Jurkat, Clone E6-1 (cell line): Measurements from ENCODE around the gene FXR2.
A peak's percentile ranks its signal among the peaks of the same experiment; 100 is the strongest.
"Not testable (repeated sequence)": the region's sequence is repeated elsewhere in the genome, so short reads cannot be mapped to it uniquely, and the experiment has no call there.

Source experiments
- DNase-seq: peaks from one replicate; pipeline ENCODE4 v3.0.0-alpha.2; 2011; ENCODE audit warnings: low read depth, low spot score
- H3K4me3 ChIP-seq: 2 replicates; pipeline ENCODE4 v1.5.1; 2011; ENCODE audit warnings: mild to moderate bottlenecking, low read length, control low read depth, moderate library complexity

Gene FXR2

DNA sequence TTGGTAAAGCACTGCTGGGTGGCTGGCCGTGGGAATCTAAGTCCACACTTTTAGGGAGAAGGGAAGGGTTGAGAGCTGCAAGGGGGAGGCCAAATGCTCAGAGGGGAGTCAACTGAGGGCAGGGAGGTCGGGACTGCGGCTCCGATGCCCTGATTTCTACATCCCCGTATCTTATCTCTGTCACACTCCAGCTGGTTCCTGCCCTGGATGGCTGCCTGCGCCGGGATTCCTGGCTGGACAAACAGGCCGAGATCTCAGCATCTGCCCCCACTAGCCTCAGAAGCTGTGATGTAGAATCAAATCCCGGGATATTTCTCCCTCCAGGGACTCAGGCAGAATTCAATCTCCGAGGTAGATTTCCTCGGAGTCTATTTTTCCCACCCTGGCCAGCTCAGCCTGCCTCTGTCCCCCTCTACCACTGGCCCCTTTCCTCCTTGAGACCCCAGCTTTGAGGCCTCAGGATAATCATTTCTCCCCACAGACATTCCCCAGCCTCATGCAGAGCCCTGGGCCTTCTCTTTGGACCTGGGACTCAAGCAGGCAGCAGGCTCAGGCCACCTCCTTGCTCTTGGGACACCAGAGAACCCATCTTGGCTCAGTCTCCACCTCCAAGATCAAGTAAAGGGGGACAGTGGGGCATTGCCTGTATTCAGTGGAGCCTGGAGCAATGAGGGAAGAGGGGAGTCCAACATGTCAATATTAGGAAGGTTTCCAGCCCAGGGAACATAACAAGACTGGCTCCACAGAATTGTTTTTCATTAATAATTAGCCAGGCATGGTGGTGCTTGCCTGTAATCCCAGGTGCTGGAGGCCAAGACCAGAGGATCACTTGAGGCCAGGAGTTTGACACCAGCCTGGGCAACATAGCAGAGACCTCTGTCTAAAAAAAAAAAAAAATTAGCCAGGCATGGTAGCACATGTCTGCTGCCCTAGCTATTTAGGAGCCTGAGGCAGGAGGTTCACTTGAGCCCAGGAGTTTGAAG lies 17.0 kb upstream of the FXR2 start:
- DNase-seq, result no peak
- H3K4me3 ChIP-seq, result no peak overlapping the region

DNA sequence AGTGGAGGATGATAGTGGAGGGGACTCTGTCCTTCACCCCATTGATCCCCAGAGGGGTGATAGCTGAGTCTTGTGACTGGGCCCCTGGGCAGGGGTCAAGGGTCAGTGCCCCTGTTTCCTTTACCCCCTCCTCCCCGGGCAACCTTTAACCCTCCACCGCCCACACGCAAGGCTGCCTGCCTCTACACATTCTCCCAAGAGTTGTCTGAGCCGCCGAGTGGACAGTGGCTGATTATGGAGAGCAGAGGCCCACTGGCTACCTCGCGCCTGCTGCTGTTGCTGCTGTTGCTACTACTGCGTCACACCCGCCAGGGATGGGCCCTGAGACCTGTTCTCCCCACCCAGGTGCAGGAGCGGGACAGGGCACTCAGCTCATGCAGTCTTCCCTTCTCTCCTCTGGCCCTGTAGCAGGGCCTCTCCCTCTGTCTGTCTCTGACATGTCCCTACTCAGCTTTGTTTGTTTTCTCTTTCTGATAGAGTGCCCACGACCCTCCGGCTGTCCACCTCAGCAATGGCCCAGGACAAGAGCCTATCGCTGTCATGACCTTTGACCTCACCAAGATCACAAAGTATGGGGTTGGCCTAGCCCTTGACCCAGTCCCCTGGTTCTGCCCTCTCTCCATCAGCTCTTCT lies 15.4 kb upstream of the FXR2 start, which contains the start of gene SHBG:
TSS of gene SHBG (plus strand) at position 197 of the 633 bp plus-strand sequence. CDS start at position 235, 38 bp downstream.
- DNase-seq, result no peak
- H3K4me3 ChIP-seq, result no peak within 1 kb of the TSS

DNA sequence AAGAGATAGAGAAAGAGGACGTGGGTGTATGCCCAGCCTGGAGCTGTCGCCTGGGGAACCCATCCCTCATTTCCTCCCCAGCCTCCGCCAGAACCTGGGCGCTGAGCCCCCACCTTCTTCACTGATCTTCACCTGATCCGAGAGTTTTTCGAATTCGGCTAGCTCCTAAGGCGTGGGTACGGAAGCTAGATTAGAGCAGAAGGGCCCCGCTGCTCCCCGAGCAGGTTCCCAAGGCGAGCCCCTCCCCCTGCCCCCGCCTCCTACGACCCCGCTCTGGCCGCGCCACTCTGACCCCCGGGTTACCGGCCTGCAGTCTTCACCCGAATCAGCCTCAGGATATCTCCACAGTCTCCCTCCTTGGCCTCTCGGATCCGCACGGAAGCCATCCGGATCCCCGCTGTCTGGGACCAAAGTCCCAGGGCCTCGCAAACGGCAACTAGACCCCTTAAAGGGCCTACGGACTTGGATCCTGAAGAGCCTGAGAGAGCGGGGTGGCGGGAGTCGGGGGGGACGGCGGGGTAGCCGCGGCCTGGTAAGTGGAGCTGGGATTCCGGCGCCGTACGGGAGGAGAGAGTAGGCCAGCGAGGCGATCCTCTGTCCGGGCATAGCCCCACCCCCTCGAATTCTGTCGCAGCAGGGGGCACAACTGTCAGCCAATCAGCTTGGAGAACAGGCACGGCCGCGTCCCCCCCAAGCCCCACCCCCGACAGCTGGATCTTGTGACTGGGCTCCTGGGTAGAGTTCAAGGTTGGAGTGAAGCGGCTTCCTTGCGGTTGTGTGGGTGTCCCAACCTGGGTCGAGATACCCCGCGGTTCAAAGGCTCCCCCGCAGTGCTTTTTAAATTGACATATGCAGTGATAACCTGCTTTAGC lies 12.8 kb upstream of the FXR2 start, which contains the start of gene SAT2:
TSS of gene SAT2 (minus strand) at position 572 of the 872 bp plus-strand sequence. CDS start at position 386, 186 bp downstream.
- peak; percentile 86 for DNase-seq
- peak within 1 kb of the TSS; percentile 63 for H3K4me3 ChIP-seq

DNA sequence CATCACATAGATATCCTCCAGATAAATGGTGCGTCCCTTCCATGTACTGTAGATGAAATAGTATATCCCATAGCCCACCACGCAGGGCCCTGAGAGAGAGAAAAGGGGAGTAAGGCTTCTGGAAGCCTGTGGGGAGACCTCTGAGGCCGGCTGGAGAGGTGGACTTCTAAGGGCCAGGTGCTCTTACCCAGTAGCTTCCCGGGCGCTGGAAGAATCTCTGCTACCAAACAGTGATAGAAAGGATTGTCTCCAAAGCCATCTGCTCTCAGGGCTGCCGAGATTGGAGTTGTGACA lies 12.2 kb upstream of the FXR2 start:
- no peak for DNase-seq
- peak overlapping the region; percentile 63 for H3K4me3 ChIP-seq

DNA sequence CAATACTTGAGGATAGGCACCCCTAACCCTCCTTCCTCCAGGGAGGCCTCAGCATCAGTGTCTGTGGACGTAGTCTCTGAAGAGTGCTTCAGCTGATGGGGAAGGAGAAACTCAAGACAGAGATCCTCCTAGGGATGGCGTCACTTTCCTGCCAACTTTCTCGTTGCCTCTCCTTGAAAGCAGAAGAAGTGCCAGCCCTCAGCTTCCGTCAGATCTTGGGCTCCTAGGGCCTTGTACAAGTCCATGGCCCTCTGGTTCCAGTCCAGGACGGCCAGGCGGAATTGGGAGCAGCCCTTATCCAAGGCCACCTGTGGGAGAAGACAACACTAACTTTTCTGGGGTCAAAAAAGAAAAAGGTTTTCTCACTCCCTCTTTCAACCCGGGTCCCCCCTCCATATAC lies 11.6 kb upstream of the FXR2 start:
- no peak overlapping the region for H3K4me3 ChIP-seq
- DNase-seq, result no peak

DNA sequence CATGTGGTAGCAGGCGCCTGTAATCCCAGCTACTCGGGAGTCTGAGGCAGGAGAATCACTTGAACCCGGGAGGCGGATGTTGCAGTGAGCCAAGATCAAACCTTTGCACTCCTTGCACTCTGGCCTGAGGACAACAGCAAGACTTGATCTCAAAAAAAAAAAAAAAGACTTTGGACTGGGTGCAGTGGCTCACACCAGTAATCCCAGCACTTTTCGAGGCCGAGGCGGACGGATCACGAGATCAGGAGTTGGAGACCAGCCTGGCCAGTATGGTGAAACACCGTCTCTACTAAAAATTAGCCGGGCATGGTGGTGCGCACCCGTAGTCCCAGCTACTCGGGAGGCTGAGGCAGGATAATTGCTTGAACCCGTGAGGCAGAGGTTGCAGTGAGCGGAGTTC lies 11.1 kb upstream of the FXR2 start:
- DNase-seq, H3K4me3 ChIP-seq: not testable (repeated sequence)

DNA sequence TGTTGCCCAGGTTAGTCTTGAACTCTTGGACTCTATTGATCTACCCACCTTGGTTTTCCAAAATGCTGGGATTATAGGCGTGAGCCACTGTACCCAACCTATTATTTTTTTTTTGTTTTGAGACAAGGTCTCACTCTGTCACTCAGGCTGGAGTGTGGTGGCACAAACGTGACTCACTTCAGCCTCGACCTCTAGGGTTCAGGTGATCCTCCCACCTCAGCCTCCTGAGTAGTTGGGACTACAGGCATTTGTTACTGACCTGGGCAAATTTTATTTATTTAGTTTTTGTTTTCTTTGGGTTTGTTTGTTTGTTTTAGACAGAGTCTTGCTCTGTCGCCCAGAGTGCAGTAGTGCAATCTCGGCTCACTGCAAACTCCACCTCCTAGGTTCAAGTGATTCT lies 9.0 kb upstream of the FXR2 start:
- no peak for DNase-seq
- no peak overlapping the region for H3K4me3 ChIP-seq

DNA sequence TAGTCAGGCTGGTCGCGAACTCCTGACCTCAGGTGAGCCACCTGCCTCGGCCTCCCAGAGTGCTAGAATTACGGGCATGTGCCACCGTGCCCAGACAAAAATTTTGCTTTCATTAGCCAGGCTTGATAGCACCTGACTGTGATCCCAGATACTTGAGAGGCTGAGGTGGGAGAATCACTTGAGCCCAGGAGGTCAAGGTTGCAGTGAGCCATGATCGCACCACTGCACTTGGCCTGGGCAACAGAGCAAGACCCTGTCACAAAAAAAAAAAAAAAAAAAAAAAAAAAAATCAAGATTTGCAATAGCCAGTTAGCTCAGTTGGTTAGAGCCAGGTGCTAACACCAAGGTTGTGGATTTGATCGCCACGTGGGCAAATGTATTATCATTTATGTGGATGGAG lies 6.1 kb upstream of the FXR2 start:
- no peak for DNase-seq
- H3K4me3 ChIP-seq, result no peak overlapping the region

DNA sequence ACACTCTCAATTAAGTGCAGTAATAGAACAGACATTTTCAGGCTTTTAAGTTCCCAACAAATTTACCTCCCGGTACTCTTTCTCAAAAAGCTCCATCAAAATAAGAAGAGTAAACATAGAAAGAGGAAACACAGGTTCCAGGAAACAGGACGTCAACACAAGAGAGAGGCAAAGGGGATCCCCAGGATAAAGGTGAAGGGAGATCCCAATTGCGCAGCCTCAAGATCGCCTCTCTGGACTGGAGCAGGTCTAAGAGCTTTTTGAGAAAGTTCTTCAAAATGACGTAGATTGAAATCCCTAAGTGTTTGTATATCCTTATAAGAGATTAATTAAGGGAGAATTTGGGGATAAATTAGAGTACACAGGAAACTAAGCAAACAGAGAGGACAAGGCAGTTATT lies 3.9 kb upstream of the FXR2 start:
- no peak for DNase-seq
- H3K4me3 ChIP-seq, result no peak overlapping the region

DNA sequence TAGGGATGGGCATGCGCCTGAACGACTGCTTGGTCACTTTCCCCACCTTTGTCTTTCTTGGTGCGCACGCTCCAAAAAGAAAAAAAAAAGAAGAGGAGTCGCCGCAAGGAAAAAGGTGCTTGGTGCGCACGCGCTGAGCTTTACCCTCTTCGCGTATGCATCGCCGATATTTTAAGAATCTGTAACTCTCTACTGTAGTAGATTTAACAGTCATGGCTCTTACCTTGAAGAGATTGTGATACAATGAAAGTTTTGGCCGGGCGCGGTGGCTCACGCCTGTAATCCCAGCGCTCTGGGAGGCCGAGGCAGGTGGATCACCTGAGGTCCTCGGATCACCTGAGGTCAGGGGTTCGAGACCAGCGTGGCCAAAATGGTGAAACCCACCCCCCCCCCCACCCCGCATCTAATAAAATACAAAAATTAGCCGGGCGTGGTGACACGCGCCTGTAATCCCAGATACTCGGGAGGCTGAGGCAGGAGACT lies 609 bp upstream of the FXR2 start:
- peak overlapping the region; percentile 61 for H3K4me3 ChIP-seq
- DNase-seq, result no peak

DNA sequence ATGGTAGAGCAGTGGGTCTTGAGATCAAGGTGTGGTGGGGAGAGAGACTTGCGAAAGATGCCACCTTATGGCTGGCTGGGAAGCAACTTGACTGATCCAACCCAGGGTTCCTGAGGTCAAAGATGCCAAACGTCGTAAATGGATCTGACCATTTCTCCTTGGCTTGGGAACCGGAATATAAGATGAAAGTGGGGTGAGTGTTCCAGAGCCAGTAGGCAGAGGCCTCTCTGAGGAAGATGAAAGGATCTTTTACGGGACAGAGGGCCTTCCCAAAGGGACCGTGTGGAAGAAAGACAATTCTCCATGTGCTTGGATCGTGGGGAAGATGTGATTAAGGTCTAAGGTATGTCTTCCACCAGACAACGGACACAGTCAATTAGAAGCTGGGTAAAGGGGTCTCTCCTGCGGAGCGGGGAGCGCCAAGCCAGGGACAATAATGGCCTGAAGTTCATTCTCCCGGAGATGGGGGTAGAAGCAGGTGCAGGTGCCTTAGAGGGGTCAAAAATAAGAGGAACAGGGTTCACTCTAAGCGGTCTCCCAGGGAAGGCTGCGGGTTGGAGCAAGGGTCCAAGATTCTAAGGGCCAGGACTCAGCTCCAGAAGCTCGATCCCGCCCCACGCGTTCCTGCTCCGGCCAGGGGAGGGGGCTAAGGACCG lies 800 bp downstream of the FXR2 start:
- peak overlapping the region; percentile 90 for H3K4me3 ChIP-seq
- DNase-seq, result no peak

DNA sequence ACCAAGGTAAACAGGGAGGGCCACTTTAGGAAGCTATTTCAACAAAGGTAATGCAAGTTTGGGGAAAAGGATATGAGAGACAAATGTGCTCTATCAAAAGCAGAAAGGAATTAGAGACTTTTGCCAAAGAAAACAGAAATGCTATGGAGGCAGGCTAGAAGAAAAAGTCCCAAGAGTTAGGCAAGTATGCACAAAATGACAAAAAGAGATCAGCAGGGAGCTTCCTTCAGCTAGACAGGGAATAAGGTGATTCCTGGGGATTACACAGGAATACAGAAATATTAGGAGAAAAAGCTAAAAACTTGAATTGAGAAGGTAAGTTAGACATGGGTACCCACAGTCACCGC lies 2.4 kb downstream of the FXR2 start:
- no peak for DNase-seq
- no peak overlapping the region for H3K4me3 ChIP-seq

DNA sequence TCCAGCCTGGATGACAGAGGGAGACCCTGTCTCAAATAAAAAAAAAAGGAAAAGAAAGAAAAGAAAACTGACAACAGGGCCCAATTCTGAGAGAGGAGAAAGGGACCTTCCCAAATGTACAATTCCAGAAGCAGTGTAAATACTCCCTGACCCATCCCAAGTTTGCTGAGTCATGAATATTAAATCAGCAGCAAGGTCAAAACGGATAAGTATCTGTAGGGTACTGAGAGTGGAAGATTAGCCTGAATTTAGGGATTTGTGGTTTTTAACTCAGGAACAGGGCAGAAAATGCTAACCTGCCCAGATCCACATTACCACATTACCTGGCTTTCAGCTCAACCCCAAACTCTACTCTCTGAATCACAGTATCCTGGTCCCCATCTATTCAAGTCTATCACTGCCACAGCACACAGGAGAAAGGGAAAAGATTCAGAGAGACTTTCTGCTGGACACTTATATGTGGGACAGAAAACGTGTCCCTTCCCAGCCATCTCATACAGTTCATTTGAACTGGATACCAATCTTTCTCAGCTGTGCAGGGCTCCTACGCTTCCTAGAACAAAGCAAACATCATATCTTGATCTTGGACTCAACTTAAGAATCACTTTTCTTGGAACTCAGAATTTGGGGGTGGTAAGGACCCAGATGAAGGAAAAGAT lies 2.9 kb downstream of the FXR2 start:
- DNase-seq, result no peak
- H3K4me3 ChIP-seq, result no peak overlapping the region

DNA sequence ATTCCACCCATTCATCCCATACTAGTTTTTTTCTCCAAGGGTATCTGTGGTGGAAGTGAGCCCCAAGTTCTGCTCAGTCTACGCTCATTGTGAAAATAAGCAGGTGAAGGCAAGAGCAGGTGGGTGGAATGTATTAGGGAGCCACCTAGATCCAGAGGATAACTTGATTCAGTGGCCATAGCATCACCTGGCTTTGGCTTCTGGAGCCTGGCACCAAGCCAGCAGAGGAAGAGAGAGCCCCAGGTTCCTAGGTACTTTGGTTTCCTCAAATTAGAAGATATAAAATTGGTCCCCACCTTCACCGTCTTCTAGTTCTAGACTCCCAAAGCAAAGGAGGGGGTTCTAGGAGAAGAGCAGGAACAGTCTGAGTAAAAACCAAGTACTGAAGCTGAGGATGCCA lies 4.1 kb downstream of the FXR2 start:
- DNase-seq, result no peak
- H3K4me3 ChIP-seq, result no peak overlapping the region

DNA sequence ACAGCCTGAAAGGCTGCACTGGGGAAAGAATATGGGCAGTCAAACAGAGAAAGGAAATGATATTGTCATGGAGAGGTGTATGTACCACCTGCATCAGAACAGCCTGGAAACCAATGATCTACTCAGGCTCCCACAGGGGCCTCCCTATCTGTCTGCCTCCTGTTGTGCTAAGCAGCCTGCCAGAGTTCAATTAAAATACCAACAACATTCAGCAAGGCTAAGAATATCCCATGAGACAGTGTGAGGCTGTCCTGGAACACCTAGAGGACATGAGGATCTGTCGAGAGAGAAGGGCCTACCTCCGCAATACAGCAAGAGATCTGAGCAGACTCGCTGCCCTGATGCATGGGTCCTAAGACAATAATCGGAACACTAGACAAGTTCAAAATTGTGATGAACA lies 8.4 kb downstream of the FXR2 start:
- no peak for DNase-seq
- H3K4me3 ChIP-seq, result no peak overlapping the region

DNA sequence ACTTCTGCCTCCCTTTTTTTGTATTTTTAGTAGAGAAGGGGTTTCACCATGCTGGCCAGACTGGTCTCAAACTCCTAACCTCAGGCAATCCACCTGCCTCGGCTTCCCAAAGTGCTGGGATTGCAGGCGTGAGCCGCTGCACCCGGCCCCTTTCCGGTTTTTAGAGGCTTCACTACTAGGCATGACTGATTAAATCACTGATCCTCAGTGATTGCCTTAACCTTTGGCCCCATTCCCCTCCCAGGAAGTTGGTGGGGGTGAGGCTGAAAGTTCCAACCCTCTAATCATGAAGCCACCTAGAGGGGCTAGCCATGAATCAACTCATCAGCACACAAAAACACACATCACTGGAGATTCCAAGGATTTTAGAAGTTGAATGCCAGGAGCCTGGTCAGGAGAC lies 17.1 kb downstream of the FXR2 start:
- DNase-seq, H3K4me3 ChIP-seq: not testable (repeated sequence)

DNA sequence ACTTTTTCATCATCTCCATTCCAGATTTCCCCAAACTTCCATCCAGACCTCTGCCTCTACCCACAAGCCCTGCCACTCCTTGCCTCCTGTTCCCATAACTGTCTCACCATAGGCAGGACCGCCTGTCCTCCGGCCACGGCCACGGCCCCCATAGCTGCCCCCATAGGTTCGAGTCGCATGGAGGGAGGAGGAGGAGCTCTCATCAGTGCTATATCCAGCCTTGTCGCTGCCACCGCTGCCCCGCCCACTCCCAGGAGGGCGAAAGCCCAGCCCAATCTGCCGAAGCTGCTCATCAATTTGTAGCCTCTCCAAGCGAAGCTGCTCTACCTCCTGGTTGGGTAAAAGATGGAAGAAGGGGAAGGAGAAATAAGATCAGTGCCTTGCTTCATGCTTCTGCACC lies 21.4 kb downstream of the FXR2 start:
- no peak overlapping the region for H3K4me3 ChIP-seq
- no peak for DNase-seq

DNA sequence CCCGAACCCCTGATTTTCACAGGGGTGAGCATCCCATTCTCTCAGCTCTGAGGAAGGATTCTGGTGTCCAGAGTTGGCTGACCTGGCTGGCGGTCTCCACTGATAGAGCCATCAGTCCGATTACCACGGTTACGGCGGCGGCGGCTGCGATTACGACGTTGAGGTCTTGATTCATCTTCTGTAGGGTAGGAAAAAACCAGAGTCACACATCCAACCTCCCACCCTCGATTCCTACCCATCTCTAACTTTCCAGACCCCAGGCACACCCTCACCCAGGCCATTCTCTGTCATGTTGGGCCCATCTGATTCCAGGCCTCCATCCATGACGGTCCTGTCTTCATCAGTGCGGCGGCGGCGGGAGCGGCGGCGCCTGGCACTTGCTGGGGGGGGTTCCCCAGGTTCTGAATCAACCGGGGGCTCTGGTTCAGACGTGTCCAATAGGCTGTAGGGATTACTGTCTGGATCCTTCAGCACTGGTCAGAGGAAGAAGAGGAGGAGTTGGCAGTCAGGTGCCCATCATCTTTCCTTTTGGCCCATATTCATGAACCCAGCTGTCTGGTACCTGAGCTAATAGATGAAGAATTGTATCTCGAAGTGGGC lies 22.2 kb downstream of the FXR2 start:
- DNase-seq, result no peak
- no peak overlapping the region for H3K4me3 ChIP-seq
